ENCODE results near the gene PDK2.

PDK2 gene

GRCh38 chr17:50115756-50116155 lies 20.6 kb downstream of the PDK2 start:
- intact Hi-C loops (cut with micrococcal nuclease), result no loop called here
- Mint-ChIP-seq H3K4me3 (no peak overlapping the region), H3K27ac (no peak overlapping the region), H3K9me3 (no peaks in the 10 kb centered on the region), H3K4me1 (ENCODE audit: low read depth) (peaks cover 29% of the 10 kb centered on the region), H3K27me3 (peaks cover 78% of the 10 kb centered on the region), H3K36me3 (ENCODE audit: low read depth) (peaks cover 6% of the 10 kb centered on the region)

DNA sequence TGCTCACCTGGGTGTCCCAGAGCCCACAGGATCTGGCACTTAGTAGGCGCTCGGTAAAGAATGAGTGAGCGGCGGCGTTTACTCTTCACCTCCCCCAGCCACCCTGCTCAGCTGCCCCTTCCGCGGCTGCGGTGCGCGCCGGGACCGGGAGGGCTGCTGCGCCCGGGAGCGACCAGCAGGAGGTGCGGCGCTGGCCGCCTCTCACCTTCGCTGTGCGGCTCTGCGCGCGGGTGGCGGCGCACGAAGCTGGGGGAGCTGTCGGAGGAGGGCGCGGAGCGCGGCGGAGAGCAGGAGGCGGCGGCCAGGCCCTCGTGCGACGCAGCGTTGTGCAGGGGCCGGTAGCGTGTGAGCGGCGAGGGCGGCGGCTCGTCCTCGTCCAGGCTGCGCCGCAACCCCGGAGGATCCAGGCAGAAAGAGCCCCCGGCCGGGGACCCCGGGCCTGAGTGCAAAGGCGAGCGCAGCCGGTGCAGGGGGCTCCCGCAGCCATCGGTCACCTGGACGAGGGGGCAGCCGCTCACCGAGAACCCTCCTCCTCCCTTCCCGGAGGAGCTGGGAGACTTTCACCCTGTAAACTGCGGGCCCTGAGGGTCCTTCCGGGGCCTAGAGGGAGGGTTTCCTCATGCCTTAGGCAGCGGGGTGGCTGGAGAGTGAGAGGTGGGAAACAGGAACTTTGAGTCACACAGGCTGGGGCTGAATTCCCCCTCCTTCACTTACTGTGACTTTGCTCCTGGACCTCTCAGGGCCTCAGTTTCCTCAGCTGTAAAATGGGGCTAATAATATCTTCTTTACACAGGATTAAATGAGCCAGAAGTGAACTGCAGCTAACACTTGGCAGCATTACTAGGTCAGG lies 22.3 kb downstream of the PDK2 start:
- Mint-ChIP-seq H3K9me3 (no peaks in the 10 kb centered on the region), H3K27ac (no peak overlapping the region), H3K36me3 (ENCODE audit: low read depth) (no peaks in the 10 kb centered on the region), H3K27me3 (peaks cover 93% of the 10 kb centered on the region), H3K4me1 (ENCODE audit: low read depth) (peaks cover 23% of the 10 kb centered on the region), H3K4me3 (peak overlapping the region; percentile 63)
- intact Hi-C loops (cut with micrococcal nuclease), result no loop called here

DNA sequence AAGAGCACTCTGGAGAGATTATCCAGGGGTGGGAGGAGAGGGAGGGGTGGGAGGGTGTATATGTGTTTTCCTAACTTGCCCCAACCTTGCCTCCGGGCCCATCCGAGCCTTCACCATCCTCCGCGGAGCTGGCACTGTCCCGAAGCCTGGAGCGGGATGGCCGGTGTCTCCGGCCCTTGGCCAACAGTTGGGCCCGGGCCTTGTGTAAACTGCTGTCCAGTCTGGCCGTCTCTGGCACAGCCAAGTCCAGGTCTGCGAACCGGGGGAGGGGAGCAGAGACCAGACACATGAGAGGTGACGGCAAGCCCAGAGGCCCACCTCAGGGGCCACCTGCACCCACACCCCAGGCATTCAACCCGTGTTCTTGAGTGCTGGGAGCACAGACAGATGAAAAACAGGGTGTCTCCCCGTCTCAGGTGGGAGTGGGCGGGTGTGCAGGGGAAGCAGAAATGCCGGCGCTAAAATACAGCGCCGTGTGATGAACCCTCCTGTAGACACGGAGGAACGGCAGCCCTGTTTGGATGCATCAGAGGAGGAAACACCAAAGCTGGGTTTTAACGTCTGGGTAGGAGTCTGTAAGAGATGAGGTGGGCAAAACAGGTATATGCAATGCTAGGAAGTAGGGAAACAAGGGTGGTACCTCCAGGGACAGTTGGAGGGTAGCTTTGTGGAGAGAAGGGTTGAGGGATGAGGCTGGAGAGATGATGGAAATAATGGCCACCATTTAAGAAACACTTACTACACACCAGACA lies 23.1 kb downstream of the PDK2 start:
- Mint-ChIP-seq H3K27me3 (peaks cover 95% of the 10 kb centered on the region), H3K4me1 (ENCODE audit: low read depth) (peaks cover 23% of the 10 kb centered on the region), H3K36me3 (ENCODE audit: low read depth) (no peaks in the 10 kb centered on the region), H3K27ac (no peak overlapping the region), H3K9me3 (no peaks in the 10 kb centered on the region), H3K4me3 (no peak overlapping the region)
- intact Hi-C loops (cut with micrococcal nuclease), result no loop called here

GRCh38 chr17:50118828-50119218 lies 23.7 kb downstream of the PDK2 start:
- no peaks in the 10 kb centered on the region for H3K9me3 Mint-ChIP-seq
- H3K36me3 Mint-ChIP-seq (ENCODE audit: low read depth), result no peaks in the 10 kb centered on the region
- peaks cover 95% of the 10 kb centered on the region for H3K27me3 Mint-ChIP-seq
- H3K27ac Mint-ChIP-seq, result no peak overlapping the region
- intact Hi-C loops (cut with micrococcal nuclease), result no loop called here
- H3K4me3 Mint-ChIP-seq, result no peak overlapping the region
- peaks cover 18% of the 10 kb centered on the region for H3K4me1 Mint-ChIP-seq (ENCODE audit: low read depth)

DNA sequence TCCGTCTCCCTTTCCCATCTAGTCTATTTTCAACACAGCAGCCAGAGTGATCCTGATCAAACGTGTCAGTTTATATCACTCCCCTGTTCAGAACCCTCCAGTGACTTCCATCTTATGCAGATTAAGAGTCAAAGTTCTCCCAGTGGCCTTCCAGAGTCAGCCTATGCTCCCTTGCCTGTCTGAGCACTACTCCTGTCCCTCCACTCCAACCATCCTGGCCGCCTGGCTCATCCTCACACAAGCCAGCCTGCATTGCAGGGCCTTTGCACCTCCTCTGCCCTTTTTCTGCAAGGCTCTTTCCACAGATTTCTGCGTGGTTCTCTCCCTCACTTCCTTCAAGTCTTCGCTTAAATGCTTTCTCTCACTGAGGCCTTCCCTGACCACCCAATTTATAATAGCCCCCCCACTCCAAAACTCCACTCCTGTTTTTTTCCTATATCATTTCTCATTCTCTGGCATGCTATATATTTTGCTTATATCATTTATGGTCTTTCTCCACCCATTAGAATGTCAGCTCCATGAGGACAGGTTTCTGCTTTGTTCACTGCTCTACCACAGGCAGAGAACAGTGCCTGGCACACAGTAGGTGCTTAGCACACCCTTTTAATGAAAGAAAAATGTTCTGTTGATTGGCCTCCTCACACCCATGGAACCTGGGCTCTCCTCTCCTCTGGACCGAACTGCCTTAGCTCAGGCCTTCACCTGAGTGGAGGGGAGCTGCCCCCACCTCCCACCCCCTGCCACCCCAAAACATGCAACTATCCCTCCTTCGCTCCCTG lies 25.5 kb downstream of the PDK2 start:
- intact Hi-C loops (cut with micrococcal nuclease), result no loop called here
- Mint-ChIP-seq H3K9me3 (no peaks in the 10 kb centered on the region), H3K4me1 (ENCODE audit: low read depth) (peaks cover 7% of the 10 kb centered on the region), H3K4me3 (no peak overlapping the region), H3K36me3 (ENCODE audit: low read depth) (no peaks in the 10 kb centered on the region), H3K27me3 (peaks cover 90% of the 10 kb centered on the region), H3K27ac (no peak overlapping the region)

- H3K9me3 Mint-ChIP-seq, result no peaks in the 10 kb centered on the region
- no peak overlapping the region for H3K27ac Mint-ChIP-seq
- peaks cover 6% of the 10 kb centered on the region for H3K4me1 Mint-ChIP-seq (ENCODE audit: low read depth)
- intact Hi-C loops (cut with micrococcal nuclease), result no loop called here
- peaks cover 90% of the 10 kb centered on the region for H3K27me3 Mint-ChIP-seq
- H3K4me3 Mint-ChIP-seq, result no peak overlapping the region
- H3K36me3 Mint-ChIP-seq (ENCODE audit: low read depth), result no peaks in the 10 kb centered on the region
Measured at GRCh38 chr17:50122945-50123344, 27.8 kb downstream of the PDK2 start.

DNA sequence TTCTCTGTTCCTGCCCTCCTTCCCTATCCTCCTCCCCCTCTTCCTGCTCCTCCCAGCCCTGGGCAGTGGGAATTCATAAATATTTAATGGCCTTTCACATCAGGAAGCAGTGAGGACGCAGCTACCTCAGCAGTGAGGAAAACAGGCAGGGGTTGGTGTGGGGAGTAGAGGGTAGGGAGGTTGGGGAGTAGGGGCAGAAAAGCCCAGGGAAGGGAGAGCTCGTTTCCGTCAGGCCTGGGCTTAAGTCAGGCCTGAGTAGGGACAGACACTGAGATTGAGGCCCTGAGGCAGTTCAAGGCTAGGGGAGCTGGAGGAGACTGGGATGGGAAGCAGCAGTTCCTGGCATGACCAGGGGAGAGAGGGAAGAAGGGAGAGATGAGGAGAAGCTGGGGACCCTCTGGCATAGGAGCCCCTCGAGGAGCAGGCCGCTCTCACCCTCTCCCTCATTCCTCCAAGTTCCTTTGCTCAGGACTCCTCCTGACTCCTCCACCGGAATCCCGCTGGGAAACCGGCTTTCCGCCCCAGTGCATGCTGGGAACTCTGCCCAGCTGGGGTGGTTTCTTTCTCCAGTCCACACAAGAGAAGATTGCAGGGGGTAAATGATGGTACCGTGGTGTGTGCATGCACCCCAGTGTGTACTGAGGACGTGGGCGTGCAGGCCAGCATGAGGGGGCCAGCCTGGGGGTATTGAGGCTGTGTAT lies 28.6 kb downstream of the PDK2 start:
- intact Hi-C loops (cut with micrococcal nuclease), result no loop called here
- H3K4me3 Mint-ChIP-seq, result no peak overlapping the region
- H3K27ac Mint-ChIP-seq, result no peak overlapping the region
- H3K27me3 Mint-ChIP-seq, result peaks cover 90% of the 10 kb centered on the region
- no peaks in the 10 kb centered on the region for H3K36me3 Mint-ChIP-seq (ENCODE audit: low read depth)
- peaks cover 15% of the 10 kb centered on the region for H3K4me1 Mint-ChIP-seq (ENCODE audit: low read depth)
- no peaks in the 10 kb centered on the region for H3K9me3 Mint-ChIP-seq

DNA sequence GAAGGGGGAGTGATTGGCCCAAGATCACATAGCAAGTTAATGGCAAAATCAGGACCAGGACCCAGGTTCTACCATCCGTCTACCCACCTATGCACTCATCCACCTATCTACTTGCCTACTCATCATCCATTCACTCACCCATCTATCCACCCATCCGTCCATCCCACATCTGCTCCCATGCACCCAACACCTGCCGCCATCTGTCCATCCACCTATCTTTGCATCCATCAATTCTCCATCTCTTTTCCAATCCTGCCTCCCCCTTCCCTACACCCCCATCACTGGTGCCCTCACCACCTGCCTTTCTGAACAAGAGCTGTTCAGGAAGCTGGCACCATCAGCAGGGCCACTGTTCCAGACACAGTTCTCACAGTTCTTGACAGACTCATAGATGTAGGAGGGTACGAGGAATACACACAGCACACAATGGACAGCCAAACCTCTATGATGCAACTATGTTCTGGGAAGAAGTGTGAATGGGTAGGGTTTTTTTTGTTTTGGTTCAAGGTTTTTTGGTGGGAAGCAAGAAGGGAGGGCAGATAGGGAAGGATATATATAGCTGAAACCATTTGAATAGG lies 30.4 kb downstream of the PDK2 start:
- intact Hi-C loops (cut with micrococcal nuclease), result loop anchor here (5.0 kb wide), 1 partner anchor 37 kb away; no protein-coding TSS in a partner anchor
- no peaks in the 10 kb centered on the region for H3K9me3 Mint-ChIP-seq
- no peak overlapping the region for H3K4me3 Mint-ChIP-seq
- no peaks in the 10 kb centered on the region for H3K36me3 Mint-ChIP-seq (ENCODE audit: low read depth)
- peaks cover 85% of the 10 kb centered on the region for H3K27me3 Mint-ChIP-seq
- peaks cover 22% of the 10 kb centered on the region for H3K4me1 Mint-ChIP-seq (ENCODE audit: low read depth)
- no peak overlapping the region for H3K27ac Mint-ChIP-seq

GRCh38 chr17:50127697-50128361 lies 32.7 kb downstream of the PDK2 start:
- Mint-ChIP-seq H3K9me3 (no peaks in the 10 kb centered on the region), H3K4me1 (ENCODE audit: low read depth) (peaks cover 43% of the 10 kb centered on the region), H3K27me3 (peaks cover 78% of the 10 kb centered on the region), H3K4me3 (no peak overlapping the region), H3K36me3 (ENCODE audit: low read depth) (peaks cover 6% of the 10 kb centered on the region), H3K27ac (no peak overlapping the region)
- intact Hi-C loops (cut with micrococcal nuclease), result loop anchor here (5.0 kb wide), 1 partner anchor 34 kb away; no protein-coding TSS in a partner anchor

GRCh38 chr17:50128441-50129352 lies 33.5 kb downstream of the PDK2 start:
- Mint-ChIP-seq H3K4me3 (peak overlapping the region; percentile 61), H3K9me3 (no peaks in the 10 kb centered on the region), H3K27ac (peak overlapping the region; percentile 12), H3K27me3 (peaks cover 70% of the 10 kb centered on the region), H3K4me1 (ENCODE audit: low read depth) (peaks cover 43% of the 10 kb centered on the region), H3K36me3 (ENCODE audit: low read depth) (peaks cover 14% of the 10 kb centered on the region)
- intact Hi-C loops (cut with micrococcal nuclease), result loop anchor here (5.0 kb wide), 1 partner anchor 34 kb away; no protein-coding TSS in a partner anchor

GRCh38 chr17:50129353-50129727 lies 34.2 kb downstream of the PDK2 start:
- peaks cover 49% of the 10 kb centered on the region for H3K4me1 Mint-ChIP-seq (ENCODE audit: low read depth)
- intact Hi-C loops (cut with micrococcal nuclease), result loop anchor here (5.0 kb wide), 1 partner anchor 33 kb away; no protein-coding TSS in a partner anchor
- no peak overlapping the region for H3K27ac Mint-ChIP-seq

More at GRCh38 chr17:50129353-50129727, 34.2 kb downstream of the PDK2 start:
- Mint-ChIP-seq H3K27me3 (peaks cover 65% of the 10 kb centered on the region), H3K4me3 (peak overlapping the region; percentile 67), H3K9me3 (no peaks in the 10 kb centered on the region), H3K36me3 (ENCODE audit: low read depth) (peaks cover 20% of the 10 kb centered on the region)

Measured in dendritic cell treated with granulocyte-macrophage colony-stimulating factor and Interleukin-4, amounts not matched to agents 40 ng/mL and 50 ng/mL, for 4 days (primary cell).